HCT116 (cell line): ENCODE results near the gene ESD. TPM values are rescaled to one million over a fixed set of nuclear protein-coding genes. Genes with fewer than 3 reads are reported as not detected.

ENCODE experiments used
- ATAC-seq: fragments of 200-7000 bp; cut with Tn5 transposase; 2 replicates; pipeline ENCODE4 v1.9.1; 2020; ENCODE audit warnings: mild to moderate bottlenecking, moderate library complexity
- BruUV-seq: library from RNA; stranded (reverse); fragments of 400-500 nt; replicated peaks from 2 replicates; lab custom pipeline; 2021; lab: Mats Ljungman, UMichigan
- CTCF ChIA-PET: fragments of 300-600 bp; sonication (Branson Sonifier 250); formaldehyde crosslinking; loops from one replicate; lab custom pipeline; 2021; ENCODE audit warnings: antibody characterized with exemption; lab: Charles Lee
- POLR2A ChIA-PET: fragments of 300-600, 350-600 bp; sonication (Branson Sonifier 250); formaldehyde crosslinking; loops from one replicate; lab custom pipeline; 2021; ENCODE audit warnings: antibody characterized with exemption; lab: Charles Lee
- RAD21 ChIA-PET, 2 experiments: fragments of 300-600 bp; sonication (Branson Sonifier 250); formaldehyde crosslinking; loops; one replicate each; lab custom pipeline; 2023; ENCODE audit warnings: low total read pairs in 2 of 2; ENCODE audit not compliant: uncharacterized antibody in 2 of 2, unreplicated experiment in 2 of 2, low non-redundant PET in 1 of 2; lab: Charles Lee
- DNase-seq: peaks from one replicate; pipeline ENCODE4 v3.0.0-alpha.2; 2010; ENCODE audit warnings: low read depth, low spot score
- H2AFZ ChIP-seq: fragments of 200-600 bp; shearing (Covaris generic), sonication (generic); 2 replicates; pipeline ENCODE4 v1.6.1; 2017; ENCODE audit warnings: low read depth, mixed run types, mixed read lengths, antibody characterized with exemption, low read length; ENCODE audit not compliant: poor library complexity, severe bottlenecking
- H3K27ac ChIP-seq: 2 replicates; pipeline ENCODE4 v1.5.1; 2012; ENCODE audit warnings: low read depth, low read length
- H3K27me3 ChIP-seq: fragments of 200-600 bp; sonication (generic); 2 replicates; pipeline ENCODE4 v1.6.1; 2016; ENCODE audit warnings: mixed run types, low read length, mixed read lengths; ENCODE audit not compliant: insufficient read depth
- H3K36me3 ChIP-seq, 2 experiments: fragments of 200-500 bp in 1 of 2; fragments of 200-600 bp in 1 of 2; sonication (Bioruptor generic) in 1 of 2; sonication (generic) in 1 of 2; 2 replicates each; pipeline versions ENCODE4 v1.5.1 to v1.6.1; 2014 to 2016; ENCODE audit warnings: low read length in 2 of 2, inconsistent platforms in 1 of 2, mixed read lengths in 1 of 2, mixed run types in 1 of 2; ENCODE audit not compliant: insufficient read depth in 2 of 2, control insufficient read depth in 1 of 2
- H3K4me1 ChIP-seq, 2 experiments: fragments of 200-600 bp in 1 of 2; sonication (generic) in 1 of 2; 2 replicates each; pipeline versions ENCODE4 v1.5.1 to v1.6.1; 2012 to 2017; ENCODE audit warnings: low read length in 2 of 2, inconsistent platforms in 1 of 2, mild to moderate bottlenecking in 1 of 2, mixed read lengths in 1 of 2, mixed run types in 1 of 2, moderate library complexity in 1 of 2; ENCODE audit not compliant: insufficient read depth in 2 of 2, control insufficient read depth in 1 of 2
- H3K4me2 ChIP-seq: fragments of 200-600 bp; sonication (generic); 2 replicates; pipeline ENCODE4 v1.6.1; 2017; ENCODE audit warnings: mixed run types, low read length, mixed read lengths
- H3K4me3 ChIP-seq, 2 experiments: fragments of 200-600 bp in 1 of 2; sonication (generic) in 1 of 2; replicated peaks in 1 of 2; 2 replicates each; pipeline ENCODE4 v1.5.1; 2011 to 2016; ENCODE audit warnings: low read length in 2 of 2, control low read depth in 1 of 2, low read depth in 1 of 2, mild to moderate bottlenecking in 1 of 2, mixed read lengths in 1 of 2, mixed run types in 1 of 2
- H3K79me2 ChIP-seq: fragments of 200-600 bp; sonication (generic); 2 replicates; pipeline ENCODE4 v1.6.1; 2017; ENCODE audit warnings: mild to moderate bottlenecking, mixed run types, low read length, moderate library complexity, mixed read lengths; ENCODE audit not compliant: insufficient read depth
- H3K9ac ChIP-seq: fragments of 200-600 bp; sonication (generic); 2 replicates; pipeline ENCODE4 v1.6.1; 2016; ENCODE audit warnings: low read length, mixed read lengths
- H3K9me2 ChIP-seq: fragments of 200-600 bp; sonication (generic), shearing (Covaris generic); 2 replicates; pipeline ENCODE4 v1.6.1; 2017; ENCODE audit warnings: mixed run types, mild to moderate bottlenecking, moderate library complexity; ENCODE audit not compliant: insufficient read depth
- H3K9me3 ChIP-seq, 2 experiments: fragments of 200-500 bp in 1 of 2; fragments of 200-600 bp in 1 of 2; sonication (Bioruptor generic) in 1 of 2; sonication (generic) in 1 of 2; 2 replicates each; pipeline ENCODE4 v1.6.1; 2014 to 2017; ENCODE audit warnings: low read length in 2 of 2, mixed read lengths in 2 of 2, inconsistent platforms in 1 of 2, low read depth in 1 of 2, mild to moderate bottlenecking in 1 of 2, mixed run types in 1 of 2, moderate library complexity in 1 of 2; ENCODE audit not compliant: control insufficient read depth in 1 of 2, insufficient read depth in 1 of 2
- H4K20me1 ChIP-seq: fragments of 200-600 bp; sonication (generic), shearing (Covaris generic); 2 replicates; pipeline ENCODE4 v1.6.1; 2017; ENCODE audit warnings: mixed run types, mild to moderate bottlenecking, moderate library complexity; ENCODE audit not compliant: insufficient read depth
- ATF3 ChIP-seq: IDR thresholded peaks from 2 replicates; pipeline ENCODE4 v1.6.1; 2012
- ZFX ChIP-seq: fragments of 450-650 bp; IDR thresholded peaks from 2 replicates; pipeline ENCODE4 v1.6.1; 2017
- intact Hi-C: fragments of 100-400 bp; cut with micrococcal nuclease; formaldehyde crosslinking; loops from 2 replicates; pipeline ENCODE4 v1.10.0; 2022
- total RNA-seq: library from RNA; stranded (reverse); gene quantifications from one replicate; pipeline ENCODE4 v1.2.1, GENCODE V29; 2021; ENCODE audit not compliant: unreplicated experiment

ESD gene
- total RNA-seq, 1 experiment from 2014 or later, result 111 TPM

GRCh38 chr13:46745706-46746105 lies 51.3 kb downstream of the ESD start:
- H2AFZ ChIP-seq, result no peak overlapping the region
- no peaks in the 10 kb centered on the region for H3K4me1 ChIP-seq
- intact Hi-C loops, result no loop called here
- H3K79me2 ChIP-seq, result no peaks in the 10 kb centered on the region
- no peak overlapping the region for H3K4me2 ChIP-seq
- TF ChIP-seq ATF3, result no peak
- no peak for TF ChIP-seq ZFX
- H3K27ac ChIP-seq, result no peak overlapping the region
- no peak overlapping the region for H3K9ac ChIP-seq
- H3K36me3 ChIP-seq, result peaks cover under 1 to 3% of the 10 kb centered on the region in 2 experiments; a peak in 1 of 4 replicates
- no peak for ATAC-seq
- no peaks in the 10 kb centered on the region for H3K9me2 ChIP-seq
- BruUV-seq, result no TSS peak
- RAD21 ChIA-PET, result no interaction called here
- CTCF ChIA-PET, result no interaction called here
- no peaks in the 10 kb centered on the region for H4K20me1 ChIP-seq
- no peak overlapping the region for H3K4me3 ChIP-seq
- POLR2A ChIA-PET, result no interaction called here
- no peaks in the 10 kb centered on the region for H3K27me3 ChIP-seq
- no peaks in the 10 kb centered on the region for H3K9me3 ChIP-seq
- no peak for DNase-seq

- DNase-seq (no peak), ATAC-seq (no peak)
- H3K27ac ChIP-seq, result no peak overlapping the region
- H2AFZ ChIP-seq, result no peak overlapping the region
- BruUV-seq, result no TSS peak
- CTCF ChIA-PET, result no interaction called here
- H3K36me3 ChIP-seq, result no peaks in the 10 kb centered on the region
- H4K20me1 ChIP-seq, result no peaks in the 10 kb centered on the region
- H3K27me3 ChIP-seq, result no peaks in the 10 kb centered on the region
- H3K4me2 ChIP-seq, result no peak overlapping the region
- H3K9me2 ChIP-seq, result no peaks in the 10 kb centered on the region
- RAD21 ChIA-PET, result no interaction called here
- H3K9me3 ChIP-seq, result no peaks in the 10 kb centered on the region
- H3K79me2 ChIP-seq, result no peaks in the 10 kb centered on the region
- no peak for TF ChIP-seq ATF3
- no peak overlapping the region for H3K9ac ChIP-seq
- intact Hi-C loops, result no loop called here
- POLR2A ChIA-PET, result no interaction called here
- H3K4me1 ChIP-seq, result no peaks in the 10 kb centered on the region
- H3K4me3 ChIP-seq, result no peak overlapping the region
These were observed 51.9 kb downstream of the ESD start for GRCh38 chr13:46745062-46745461.
